Measurements from ENCODE around the gene AMBP.
"Not testable (repeated sequence)": the region's sequence is repeated elsewhere in the genome, so short reads cannot be mapped to it uniquely, and the experiment has no call there.

The AMBP gene

DNA sequence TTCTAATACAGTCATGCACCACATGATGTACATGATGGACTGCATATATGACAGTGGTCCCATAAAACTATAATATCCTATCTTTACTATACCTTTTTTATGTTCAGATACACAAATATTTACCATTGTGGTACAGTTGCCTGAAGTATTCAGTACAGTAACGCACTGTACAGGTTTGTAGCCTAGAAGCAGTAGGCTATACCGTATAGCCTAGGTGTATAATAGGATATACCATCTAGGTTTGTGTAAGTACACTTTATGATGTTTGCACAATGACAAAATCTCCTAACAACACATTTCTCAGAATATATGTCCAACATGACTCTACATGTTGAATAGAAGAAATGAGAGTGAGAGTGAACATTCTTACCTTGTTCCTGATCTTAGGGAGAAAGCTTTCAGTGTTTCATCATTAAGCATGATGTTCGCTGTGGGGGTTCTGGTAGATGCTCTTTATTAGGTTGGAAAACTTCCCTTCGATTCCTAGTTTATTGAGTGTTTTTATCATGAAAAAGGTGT lies 31.8 kb downstream of the AMBP start:
- TF ChIP-seq, protein P1, sequence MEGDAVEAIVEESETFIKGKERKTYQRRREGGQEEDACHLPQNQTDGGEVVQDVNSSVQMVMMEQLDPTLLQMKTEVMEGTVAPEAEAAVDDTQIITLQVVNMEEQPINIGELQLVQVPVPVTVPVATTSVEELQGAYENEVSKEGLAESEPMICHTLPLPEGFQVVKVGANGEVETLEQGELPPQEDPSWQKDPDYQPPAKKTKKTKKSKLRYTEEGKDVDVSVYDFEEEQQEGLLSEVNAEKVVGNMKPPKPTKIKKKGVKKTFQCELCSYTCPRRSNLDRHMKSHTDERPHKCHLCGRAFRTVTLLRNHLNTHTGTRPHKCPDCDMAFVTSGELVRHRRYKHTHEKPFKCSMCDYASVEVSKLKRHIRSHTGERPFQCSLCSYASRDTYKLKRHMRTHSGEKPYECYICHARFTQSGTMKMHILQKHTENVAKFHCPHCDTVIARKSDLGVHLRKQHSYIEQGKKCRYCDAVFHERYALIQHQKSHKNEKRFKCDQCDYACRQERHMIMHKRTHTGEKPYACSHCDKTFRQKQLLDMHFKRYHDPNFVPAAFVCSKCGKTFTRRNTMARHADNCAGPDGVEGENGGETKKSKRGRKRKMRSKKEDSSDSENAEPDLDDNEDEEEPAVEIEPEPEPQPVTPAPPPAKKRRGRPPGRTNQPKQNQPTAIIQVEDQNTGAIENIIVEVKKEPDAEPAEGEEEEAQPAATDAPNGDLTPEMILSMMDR (IDR thresholded peaks at IDR 0.05; ENCODE audit: insufficient read depth, missing control alignments) = no peak
- no peak for FAIRE-seq
- no peak for DNase-seq (ENCODE audit: insufficient read length, low spot score)

DNA sequence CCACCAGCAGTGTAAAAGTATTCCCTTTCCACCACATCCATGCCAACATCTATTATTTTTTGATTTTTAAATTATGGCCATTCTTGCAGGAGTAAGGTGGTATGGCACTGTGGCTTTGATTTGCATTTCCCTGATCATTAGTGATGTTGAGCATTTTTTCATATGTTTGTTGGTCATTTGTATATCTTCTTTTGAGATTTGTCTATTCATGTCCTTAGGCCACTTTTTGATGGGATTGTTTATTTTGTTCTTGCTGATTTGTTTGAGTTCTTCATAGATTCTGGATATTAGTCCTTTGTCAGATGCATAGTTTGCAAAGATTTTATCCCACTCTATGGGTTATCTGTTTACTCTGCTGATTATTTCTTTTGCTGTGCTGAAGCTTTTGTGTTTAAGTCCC lies 34.4 kb downstream of the AMBP start:
- DNase-seq (ENCODE audit: insufficient read length, low spot score); FAIRE-seq: not testable (repeated sequence)

DNA sequence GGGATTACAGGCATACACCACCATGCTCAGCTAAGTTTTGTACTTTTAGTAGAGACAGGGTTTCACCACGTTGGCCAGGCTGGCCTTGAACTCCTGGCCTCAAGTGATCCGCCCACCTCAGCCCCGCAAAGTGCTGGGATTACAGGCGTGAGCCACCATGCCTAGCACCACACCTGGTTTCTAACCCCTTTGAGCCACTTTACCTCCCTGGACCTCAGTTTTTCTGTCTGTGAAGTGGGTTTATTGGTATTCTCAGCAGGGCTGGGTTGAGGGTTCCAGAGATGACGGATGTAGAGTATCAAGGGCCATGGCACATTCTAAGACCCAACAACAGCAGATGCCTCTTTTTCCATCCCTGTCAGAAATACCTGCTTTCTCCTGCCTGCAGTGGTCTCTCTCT lies 38.6 kb downstream of the AMBP start:
- no peak for DNase-seq (ENCODE audit: insufficient read length, low spot score)
- TF ChIP-seq, protein P1 (IDR thresholded peaks at IDR 0.05; ENCODE audit: insufficient read depth, missing control alignments) = no peak
- FAIRE-seq = no peak

DNA sequence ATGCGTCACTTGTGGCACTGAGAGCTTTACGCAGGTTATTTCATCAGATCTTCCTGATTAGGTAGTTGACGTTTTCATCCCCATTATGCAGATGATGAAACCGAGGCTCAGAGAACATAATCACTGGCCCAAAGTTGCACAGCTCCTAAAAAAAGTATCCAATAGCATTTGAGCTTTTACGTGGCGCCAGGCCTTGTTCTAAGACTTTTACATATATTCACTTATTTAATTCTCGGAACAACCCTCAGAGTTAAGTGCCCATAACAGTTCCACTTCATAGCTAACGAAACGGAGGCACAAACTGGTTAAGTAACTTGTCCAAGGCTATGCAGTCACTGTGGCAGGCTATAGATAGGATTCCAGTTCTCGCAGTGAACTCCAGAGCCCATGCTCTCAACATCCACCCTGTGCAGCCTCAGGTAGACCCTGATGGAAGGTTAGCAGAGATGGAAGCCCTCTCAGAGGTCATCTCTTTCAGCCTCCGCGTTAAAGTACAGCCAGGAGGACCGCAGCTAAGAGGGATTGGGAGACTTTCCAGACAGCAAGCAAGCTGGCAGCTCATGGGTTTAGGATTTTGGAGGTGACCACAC lies 39.3 kb downstream of the AMBP start:
- TF ChIP-seq, protein P1 (IDR thresholded peaks at IDR 0.05; ENCODE audit: insufficient read depth, missing control alignments) = no peak
- DNase-seq (ENCODE audit: insufficient read length, low spot score) = no peak
- no peak for FAIRE-seq

DNA sequence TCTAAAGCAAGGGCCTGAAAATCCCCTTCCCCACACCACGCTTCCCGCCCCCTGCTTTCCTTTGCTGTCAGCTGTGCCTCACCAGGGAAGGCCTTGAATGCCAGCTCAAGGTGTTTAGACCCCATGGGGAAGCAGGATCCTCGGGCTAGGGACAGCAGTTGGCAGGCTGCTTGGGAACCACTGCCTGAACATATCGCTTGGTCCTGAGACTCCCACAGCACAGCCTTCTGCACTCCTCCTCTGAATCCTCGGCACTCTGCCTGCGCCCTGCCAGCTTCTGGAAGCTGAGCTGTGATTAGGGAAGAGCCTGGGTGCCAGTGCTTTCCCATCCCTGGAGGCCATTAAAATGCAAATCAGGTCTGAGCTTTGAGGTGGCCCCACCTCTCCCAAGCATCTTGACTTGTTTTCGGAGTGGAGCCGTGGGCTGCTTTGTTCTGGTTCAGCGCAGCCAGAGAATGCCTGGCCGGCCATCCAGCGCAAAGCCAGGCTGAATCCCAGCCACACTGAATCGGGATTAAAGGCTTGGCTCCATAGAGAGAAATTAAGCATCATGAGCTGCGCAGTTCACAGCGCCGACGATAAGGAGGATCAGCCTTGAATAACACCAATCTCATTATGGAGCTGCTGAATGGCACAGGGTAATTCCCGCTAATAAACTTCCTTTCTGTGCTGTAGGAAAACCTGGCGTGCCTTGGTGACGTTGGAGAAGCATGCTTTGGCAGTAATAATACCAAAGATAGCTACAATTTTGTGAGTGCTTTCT lies 40.0 kb downstream of the AMBP start:
- DNase-seq (ENCODE audit: insufficient read length, low spot score) = peak; percentile 68
- TF ChIP-seq, protein P1 (IDR thresholded peaks at IDR 0.05; ENCODE audit: insufficient read depth, missing control alignments) = no peak
- FAIRE-seq = peak; percentile 94

DNA sequence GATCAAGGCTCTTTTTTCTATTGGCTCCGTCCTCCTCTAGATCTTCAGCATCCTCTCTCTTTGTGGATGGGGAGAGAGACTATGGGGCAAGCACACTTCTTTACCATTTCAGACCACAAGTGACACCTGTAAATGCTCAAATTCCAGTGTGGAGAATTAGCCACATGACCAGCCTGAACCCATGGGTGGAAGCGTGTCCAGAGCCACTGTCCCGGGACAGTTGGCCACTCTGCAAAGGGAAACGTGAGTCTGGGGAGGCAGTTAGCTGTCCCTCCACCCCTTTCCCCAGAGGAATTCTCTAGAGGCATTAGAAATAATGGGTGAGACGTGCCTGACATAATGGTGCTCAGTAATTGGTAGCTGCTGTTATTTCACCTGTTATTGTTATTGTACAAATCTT lies 40.9 kb downstream of the AMBP start:
- DNase-seq (ENCODE audit: insufficient read length, low spot score) (no peak), FAIRE-seq (no peak)
- TF ChIP-seq, protein P1 (IDR thresholded peaks at IDR 0.05; ENCODE audit: insufficient read depth, missing control alignments) = no peak

DNA sequence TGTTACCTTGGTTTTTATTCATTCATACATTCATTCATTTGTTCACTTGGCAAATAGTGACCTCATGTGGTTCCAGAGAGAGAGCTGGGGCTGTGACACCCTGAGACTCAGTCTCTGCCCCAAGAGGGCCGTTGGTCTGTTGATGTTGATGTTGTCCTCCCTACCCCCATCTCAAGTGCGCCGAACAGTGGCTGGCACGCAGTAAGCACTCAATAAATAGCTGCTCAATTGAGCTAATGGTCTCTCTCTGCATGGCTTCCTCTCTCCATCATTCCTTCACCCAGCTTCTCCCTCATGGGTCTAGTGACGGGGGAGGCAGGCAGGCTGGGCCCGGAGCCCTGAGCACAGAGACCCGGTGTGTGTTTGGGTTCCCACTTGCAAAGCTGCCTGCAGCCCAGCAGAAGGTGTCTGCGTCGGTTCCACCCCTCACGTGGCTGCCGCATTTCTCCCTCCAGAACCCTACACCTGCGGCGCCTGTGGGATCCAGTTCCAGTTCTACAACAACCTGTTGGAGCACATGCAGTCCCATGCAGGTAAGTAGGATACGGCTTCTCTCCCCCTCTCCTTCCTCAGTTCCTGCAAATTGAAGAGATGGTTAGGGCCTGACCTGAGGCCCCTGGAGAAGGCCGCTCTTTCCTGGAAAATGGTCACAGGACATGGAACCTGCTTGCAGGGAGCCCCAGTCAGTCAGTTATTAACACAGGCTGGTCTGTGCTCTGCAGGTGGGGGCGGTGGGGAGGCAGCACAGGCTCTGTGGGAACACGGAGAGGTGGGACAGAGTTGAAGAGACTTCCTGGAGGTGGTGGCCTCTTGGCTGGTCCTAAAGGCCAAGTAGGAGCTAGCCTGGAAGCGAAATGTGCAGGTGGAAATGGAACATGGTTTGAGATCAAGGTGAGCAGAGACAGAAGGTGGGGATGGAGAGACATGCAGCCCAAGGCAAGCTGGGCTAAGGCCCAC lies 42.0 kb downstream of the AMBP start:
- DNase-seq (ENCODE audit: insufficient read length, low spot score) (no peak), FAIRE-seq (no peak)
- TF ChIP-seq, protein P1 (IDR thresholded peaks at IDR 0.05; ENCODE audit: insufficient read depth, missing control alignments) = no peak

Data from D721Med (cell line).